Amygdala (tissue), 56 donors: Measurements from ENCODE around the gene ENO3.

Experiments used
- DNase-seq, 56 donors: peaks; one replicate each; lab custom pipeline; 2025; lab: John Stamatoyannopoulos, UW

ENO3 gene

GRCh38 chr17:4948166-4948930 lies 2.6 kb upstream of the ENO3 start, which contains the start of gene PFN1:
TSS of gene PFN1 (minus strand) at chr17:4948530. CDS start at chr17:4948394, 136 bp downstream.
- peak in 55 of 56 donors; percentile 45 to 90 (median 78) for DNase-seq

- peak in 43 of 56 donors; percentile 36 to 84 (median 69) for DNase-seq
Observed at GRCh38 chr17:4948931-4949320, 2.0 kb upstream of the ENO3 start.

GRCh38 chr17:4949321-4950074 lies 1.4 kb upstream of the ENO3 start:
- DNase-seq = peak in 25 of 56 donors; percentile 9 to 72 (median 48)

GRCh38 chr17:4950075-4950745 lies 709 bp upstream of the ENO3 start:
- peak in 2 of 56 donors; percentile 9 to 21 for DNase-seq

- no peak for DNase-seq
Observed at GRCh38 chr17:4951486-4951885, 567 bp downstream of the ENO3 start.

GRCh38 chr17:4953451-4953961 lies 2.6 kb downstream of the ENO3 start:
- DNase-seq = no peak

- no peak for DNase-seq
Observed at GRCh38 chr17:4955091-4955490, 4.2 kb downstream of the ENO3 start.

GRCh38 chr17:4956493-4957061 lies 5.7 kb downstream of the ENO3 start:
- DNase-seq = peak in 1 of 56 donors; percentile 21

GRCh38 chr17:4958102-4958501 lies 7.2 kb downstream of the ENO3 start:
- no peak for DNase-seq

- no peak for DNase-seq
Observed at GRCh38 chr17:4959261-4959965, 8.5 kb downstream of the ENO3 start.

- no peak for DNase-seq
Observed at GRCh38 chr17:4960279-4960922, 9.5 kb downstream of the ENO3 start.

- DNase-seq = no peak
Observed at GRCh38 chr17:4965311-4965986, 14.5 kb downstream of the ENO3 start.

GRCh38 chr17:4966844-4967538 lies 16.1 kb downstream of the ENO3 start:
- peak in 55 of 56 donors; percentile 94 to 100 (median 99) for DNase-seq

GRCh38 chr17:4967539-4968485 lies 16.9 kb downstream of the ENO3 start, which contains the start of gene SPAG7:
TSS of gene SPAG7 (minus strand) at chr17:4967817. CDS start at chr17:4967804, 13 bp downstream.
- peak; percentile 88 to 100 (median 97) for DNase-seq

GRCh38 chr17:4968486-4969046 lies 17.6 kb downstream of the ENO3 start:
- peak in 9 of 56 donors; percentile 19 to 55 (median 36) for DNase-seq

- DNase-seq = peak in 1 of 56 donors; percentile 7
Observed at GRCh38 chr17:4969047-4969550, 18.2 kb downstream of the ENO3 start.
